Glomerular visceral epithelial cell (primary cell): ENCODE data around the gene SNX19.
A peak's percentile ranks its signal among the peaks of the same experiment; 100 is the strongest.

Source experiments
- DNase-seq: peaks from one replicate; pipeline ENCODE4 v3.0.0-alpha.2; 2016; ENCODE audit errors: extremely low spot score

Gene SNX19

DNA sequence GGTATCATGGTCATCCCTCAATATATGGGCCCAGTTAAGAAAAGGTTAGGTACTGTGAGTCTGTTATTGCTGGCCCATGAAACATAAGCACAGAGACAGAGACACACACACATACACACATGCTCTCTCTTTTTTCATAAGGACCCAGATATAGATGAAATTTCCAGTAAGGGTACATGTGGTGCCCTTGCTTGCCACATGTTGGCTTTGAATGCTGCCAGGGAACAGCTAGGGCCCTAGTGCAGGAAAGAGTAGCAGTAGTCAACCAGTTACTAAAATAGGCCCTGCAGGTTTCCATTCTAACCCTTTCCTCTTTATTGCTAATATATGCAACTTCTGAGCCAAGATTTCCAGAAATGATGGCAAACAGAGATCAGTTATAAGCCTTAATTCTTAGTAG, 9.1 kb downstream of the SNX19 start:
- no peak for DNase-seq

DNA sequence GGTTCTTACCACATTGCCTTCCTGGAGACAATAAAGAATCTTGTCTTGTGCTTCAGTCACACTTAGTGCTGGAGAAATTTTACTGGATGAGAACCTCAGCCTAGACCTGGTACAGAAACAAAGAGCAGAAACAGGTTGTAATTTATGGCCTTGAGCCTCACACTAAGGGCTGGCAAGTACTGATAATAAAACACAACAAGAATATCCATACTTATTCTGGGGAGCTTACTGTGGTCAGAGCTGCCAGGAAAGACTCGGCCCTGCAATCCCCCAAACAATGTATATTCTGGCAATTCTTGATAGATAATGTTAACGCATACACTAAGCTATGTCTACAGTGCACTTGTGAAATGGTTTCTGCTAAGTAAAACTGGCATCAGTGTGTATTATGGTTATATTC, 9.7 kb downstream of the SNX19 start:
- DNase-seq: no peak

DNA sequence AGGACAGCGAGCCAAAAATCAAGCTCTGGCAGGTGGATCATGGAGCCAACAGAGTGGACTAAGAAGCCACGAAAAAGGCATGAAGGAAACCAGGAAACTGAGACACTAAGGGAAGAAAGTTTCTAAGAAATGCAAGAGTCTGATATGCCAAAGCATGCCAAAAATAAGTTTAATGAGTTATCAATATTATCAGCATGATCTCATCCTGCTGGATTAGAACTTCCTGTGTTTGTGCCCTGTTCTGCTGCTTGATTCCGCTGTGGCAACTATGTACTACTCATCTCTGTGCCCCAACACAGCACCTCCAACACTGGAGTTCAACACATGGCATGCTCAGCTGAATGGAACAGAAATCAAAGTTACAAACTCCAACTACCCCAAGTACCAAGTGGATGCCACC, 10.8 kb downstream of the SNX19 start:
- no peak for DNase-seq

- no peak for DNase-seq
These were observed 11.9 kb downstream of the SNX19 start for GRCh38 chr11:130904380-130904779.

- DNase-seq: no peak
These were observed 13.9 kb downstream of the SNX19 start for GRCh38 chr11:130902380-130902779.

GRCh38 chr11:130899106-130899505, 17.2 kb downstream of the SNX19 start:
- DNase-seq: no peak

DNA sequence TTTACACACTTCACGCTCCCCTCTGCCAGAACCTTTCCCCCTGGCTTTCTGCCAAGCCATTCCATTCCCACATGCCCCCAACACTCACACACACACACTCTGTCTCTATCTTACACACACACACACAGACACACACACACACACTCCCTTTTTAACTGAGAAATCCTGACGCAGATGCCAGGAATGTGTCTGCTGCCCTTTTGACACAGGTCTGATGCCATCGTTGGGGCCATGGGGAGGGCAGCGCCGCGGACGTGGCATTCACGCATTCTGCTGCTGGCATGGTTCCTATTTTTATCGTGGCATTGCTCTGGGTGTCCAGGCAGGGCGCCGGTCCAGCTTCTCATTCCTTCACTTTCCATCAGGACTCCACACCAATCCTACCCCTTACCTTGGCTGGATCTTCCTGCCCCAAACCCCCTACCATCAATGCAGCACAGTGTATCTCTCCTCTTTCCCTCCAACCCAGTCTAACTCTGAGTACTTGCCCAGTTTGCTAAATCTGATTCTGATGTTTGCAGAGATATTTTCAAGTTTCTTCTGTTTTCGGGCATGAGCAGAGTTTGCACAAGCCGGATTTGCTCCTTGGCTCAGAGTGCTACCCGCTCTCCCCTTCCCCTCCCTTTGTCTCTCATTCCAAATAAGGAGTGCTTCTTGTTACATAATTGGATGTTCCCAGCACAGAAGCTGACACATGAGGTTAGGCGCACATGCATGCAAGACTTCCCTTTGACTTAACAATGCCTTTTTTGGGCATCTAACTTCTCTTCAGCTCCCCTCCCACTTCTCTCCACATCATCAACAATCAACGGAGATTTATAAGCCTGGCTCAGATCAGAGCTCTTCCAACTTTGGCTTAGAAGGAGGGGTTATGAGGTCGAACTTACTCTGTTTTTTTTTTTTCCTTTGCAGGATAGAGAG, 18.8 kb downstream of the SNX19 start:
- peak; percentile 89 for DNase-seq

GRCh38 chr11:130894322-130895025, 21.8 kb downstream of the SNX19 start:
- DNase-seq: peak; percentile 68

GRCh38 chr11:130892861-130893260, 23.4 kb downstream of the SNX19 start:
- no peak for DNase-seq

GRCh38 chr11:130891326-130891725, 25.0 kb downstream of the SNX19 start:
- no peak for DNase-seq

GRCh38 chr11:130890039-130890745, 26.1 kb downstream of the SNX19 start:
- no peak for DNase-seq

- no peak for DNase-seq
These were observed 27.5 kb downstream of the SNX19 start for GRCh38 chr11:130888790-130889189.

GRCh38 chr11:130886704-130887103, 29.6 kb downstream of the SNX19 start:
- no peak for DNase-seq

- peak; percentile 50 for DNase-seq
These were observed 34.1 kb downstream of the SNX19 start for GRCh38 chr11:130882138-130882551.

DNA sequence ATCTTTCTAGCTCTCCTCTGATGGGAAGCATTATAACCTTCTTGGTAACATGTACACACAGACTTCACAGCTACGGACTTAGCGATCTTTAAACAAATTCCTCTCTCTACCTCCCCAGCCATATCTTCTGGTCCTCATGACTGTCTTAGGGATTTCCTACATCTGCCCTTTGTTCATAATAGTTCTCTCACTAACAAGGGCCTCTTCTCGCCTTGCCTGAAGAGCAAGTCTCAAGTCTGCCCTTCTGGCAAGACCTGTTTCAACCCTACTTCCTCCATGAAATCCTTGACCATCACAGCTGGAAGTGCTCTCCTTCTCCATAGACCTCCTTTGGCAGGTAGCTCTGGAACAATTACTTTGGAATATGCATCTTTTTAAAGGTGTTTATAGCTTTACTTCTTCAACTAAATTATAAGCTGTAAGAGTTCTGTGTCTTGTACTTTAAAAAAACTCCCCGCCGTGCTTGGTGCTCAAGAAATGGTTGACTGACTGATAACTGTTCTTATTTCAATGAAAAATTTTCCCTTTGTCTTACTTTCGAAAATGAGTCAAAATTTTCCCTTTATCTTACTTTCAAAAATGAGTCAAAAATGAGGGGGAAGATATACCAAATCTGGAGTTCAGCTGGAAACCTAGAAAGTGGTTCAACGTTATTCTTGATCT, 34.7 kb downstream of the SNX19 start:
- no peak for DNase-seq

- DNase-seq: no peak
These were observed 36.4 kb downstream of the SNX19 start for GRCh38 chr11:130879836-130880235.

- DNase-seq: no peak
These were observed 39.1 kb downstream of the SNX19 start for GRCh38 chr11:130876931-130877915.

DNA sequence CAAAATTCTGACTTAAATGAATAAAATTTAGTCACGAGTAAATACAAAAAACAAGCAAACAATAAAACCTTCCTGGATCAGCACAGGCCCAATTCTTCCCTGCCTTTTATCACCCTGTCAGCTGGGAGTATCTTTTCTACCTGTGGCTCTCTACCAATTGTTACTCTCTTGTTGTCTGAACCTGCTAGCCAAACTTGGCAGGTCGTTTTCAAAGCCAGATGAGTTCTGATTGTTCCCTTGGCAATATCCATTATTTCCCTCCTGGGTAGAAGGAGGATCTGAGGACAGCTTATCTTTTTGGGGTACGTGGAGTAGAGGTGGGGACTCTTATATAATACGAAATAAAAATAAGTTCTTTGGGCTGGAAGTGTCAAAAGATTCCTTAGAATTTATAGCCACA, 40.2 kb downstream of the SNX19 start:
- no peak for DNase-seq

DNA sequence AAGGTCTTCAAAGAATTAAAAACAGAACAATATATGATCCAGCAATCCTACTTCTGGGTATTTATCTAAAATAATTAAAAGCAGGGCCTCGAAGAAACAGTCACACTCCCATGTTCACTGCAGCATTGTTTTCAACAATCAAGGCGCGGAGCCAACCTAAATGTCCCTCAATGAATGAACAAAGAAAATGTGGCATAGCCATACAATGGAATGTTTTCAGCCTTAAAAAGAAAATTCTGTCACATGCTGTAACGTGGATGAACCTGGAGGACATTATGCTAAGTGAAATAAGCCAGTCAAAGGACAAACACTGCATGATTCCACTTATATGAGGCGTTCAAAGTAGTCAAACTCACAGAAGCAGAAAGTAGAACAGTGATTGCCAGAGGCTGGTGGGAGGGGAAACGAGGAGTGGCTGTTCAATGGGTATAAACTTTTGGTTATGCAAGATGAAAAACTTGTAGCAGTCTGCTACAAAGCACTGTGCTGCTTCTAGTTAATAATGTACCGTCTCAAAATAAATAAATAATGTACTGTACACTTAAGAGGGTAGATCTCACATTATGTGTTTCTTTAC, 41.2 kb downstream of the SNX19 start:
- no peak for DNase-seq

GRCh38 chr11:130874396-130874795, 41.9 kb downstream of the SNX19 start:
- DNase-seq: no peak
